Mucosa of stomach (tissue), 1 donor: ENCODE measurements around the gene IL22RA2.

ENCODE experiments used
- H3K27me3 ChIP-seq: one replicate; pipeline ENCODE4 v1.7.0; 2013; ENCODE audit warnings: mild to moderate bottlenecking, low read length; ENCODE audit not compliant: control insufficient read depth, insufficient read depth
- H3K36me3 ChIP-seq: one replicate; pipeline ENCODE4 v1.7.0; 2013; ENCODE audit warnings: low read length; ENCODE audit not compliant: control insufficient read depth, insufficient read depth
- H3K4me1 ChIP-seq: one replicate; pipeline ENCODE4 v1.7.0; 2013; ENCODE audit warnings: mild to moderate bottlenecking, low read length; ENCODE audit not compliant: control insufficient read depth, insufficient read depth
- H3K4me3 ChIP-seq: one replicate; pipeline ENCODE4 v1.7.0; 2013; ENCODE audit warnings: low read length
- H3K9ac ChIP-seq: one replicate; pipeline ENCODE4 v1.7.0; 2013; ENCODE audit warnings: mild to moderate bottlenecking, low read length, moderate library complexity
- H3K9me3 ChIP-seq: one replicate; pipeline ENCODE4 v1.7.0; 2013; ENCODE audit warnings: mild to moderate bottlenecking, low read length, moderate library complexity; ENCODE audit not compliant: control insufficient read depth
- donor health status: Pancreatic carcinoma.

Gene IL22RA2

DNA sequence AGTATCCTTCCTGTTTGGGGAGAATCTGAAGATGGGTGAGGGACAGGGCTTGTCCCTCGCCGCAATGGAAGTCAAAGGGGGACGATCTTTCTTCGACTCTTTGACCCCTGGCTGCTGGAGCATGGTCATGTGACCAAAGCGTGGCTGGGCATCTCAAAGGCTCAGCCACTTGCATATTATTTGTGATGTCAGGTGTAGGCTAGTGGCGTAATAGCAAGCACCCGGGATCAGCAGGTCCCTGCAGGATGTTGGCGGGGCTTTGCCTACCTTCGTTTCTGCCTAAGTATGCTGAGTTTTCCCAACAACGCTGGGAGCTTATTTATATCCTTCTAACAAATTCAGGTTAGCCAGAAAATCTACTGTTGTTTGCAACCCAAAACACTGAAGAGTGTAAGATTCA is 78.4 kb downstream of the IL22RA2 start:
- no peak overlapping the region for H3K4me3 ChIP-seq
- H3K9me3 ChIP-seq, result no peaks in the 10 kb centered on the region
- H3K9ac ChIP-seq, result no peak overlapping the region
- H3K4me1 ChIP-seq, result no peaks in the 10 kb centered on the region
- no peaks in the 10 kb centered on the region for H3K27me3 ChIP-seq
- no peaks in the 10 kb centered on the region for H3K36me3 ChIP-seq

DNA sequence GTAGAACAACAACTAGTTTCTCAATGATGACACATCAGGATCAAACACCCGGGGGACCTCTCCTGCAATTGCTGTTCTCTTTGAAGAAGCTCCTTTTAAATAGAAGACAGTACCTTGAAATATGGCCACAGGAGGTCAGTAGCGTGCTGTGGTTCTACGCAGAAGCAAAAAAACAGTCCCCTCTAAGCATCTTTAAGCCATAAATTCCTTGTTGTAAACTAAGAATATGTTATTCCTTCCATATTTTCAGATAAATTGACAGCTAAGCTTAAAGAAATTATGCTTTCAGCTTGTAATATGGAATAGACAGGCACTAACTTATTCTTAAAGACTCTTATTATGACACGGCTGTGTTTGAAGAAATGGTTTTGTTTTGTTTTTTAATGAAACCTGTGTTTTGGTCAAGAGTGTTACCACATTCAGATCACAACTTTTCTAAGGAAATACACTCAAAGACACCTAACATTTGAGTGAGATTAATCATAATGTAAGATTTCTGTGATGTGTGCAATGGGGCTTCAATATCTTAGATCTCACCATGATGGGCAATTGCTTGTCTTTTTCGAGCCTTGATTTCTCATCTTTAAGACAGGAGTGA is 78.9 kb downstream of the IL22RA2 start:
- Histone ChIP-seq H3K4me1 (no peaks in the 10 kb centered on the region), H3K36me3 (no peaks in the 10 kb centered on the region), H3K9ac (no peak overlapping the region), H3K4me3 (no peak overlapping the region), H3K9me3 (no peaks in the 10 kb centered on the region), H3K27me3 (no peaks in the 10 kb centered on the region)
